GM18520 (cell line): Measurements from ENCODE around the gene RPL21.
A peak's percentile ranks its signal among the peaks of the same experiment; 100 is the strongest.
"Not testable (repeated sequence)": the region's sequence is repeated elsewhere in the genome, so short reads cannot be mapped to it uniquely, and the experiment has no call there.

ENCODE experiments used
- ATAC-seq: cut with Tn5 transposase; IDR thresholded peaks from one replicate; pipeline ENCODE4 v1.9.1; 2021; ENCODE audit not compliant: unreplicated experiment

RPL21 gene

DNA sequence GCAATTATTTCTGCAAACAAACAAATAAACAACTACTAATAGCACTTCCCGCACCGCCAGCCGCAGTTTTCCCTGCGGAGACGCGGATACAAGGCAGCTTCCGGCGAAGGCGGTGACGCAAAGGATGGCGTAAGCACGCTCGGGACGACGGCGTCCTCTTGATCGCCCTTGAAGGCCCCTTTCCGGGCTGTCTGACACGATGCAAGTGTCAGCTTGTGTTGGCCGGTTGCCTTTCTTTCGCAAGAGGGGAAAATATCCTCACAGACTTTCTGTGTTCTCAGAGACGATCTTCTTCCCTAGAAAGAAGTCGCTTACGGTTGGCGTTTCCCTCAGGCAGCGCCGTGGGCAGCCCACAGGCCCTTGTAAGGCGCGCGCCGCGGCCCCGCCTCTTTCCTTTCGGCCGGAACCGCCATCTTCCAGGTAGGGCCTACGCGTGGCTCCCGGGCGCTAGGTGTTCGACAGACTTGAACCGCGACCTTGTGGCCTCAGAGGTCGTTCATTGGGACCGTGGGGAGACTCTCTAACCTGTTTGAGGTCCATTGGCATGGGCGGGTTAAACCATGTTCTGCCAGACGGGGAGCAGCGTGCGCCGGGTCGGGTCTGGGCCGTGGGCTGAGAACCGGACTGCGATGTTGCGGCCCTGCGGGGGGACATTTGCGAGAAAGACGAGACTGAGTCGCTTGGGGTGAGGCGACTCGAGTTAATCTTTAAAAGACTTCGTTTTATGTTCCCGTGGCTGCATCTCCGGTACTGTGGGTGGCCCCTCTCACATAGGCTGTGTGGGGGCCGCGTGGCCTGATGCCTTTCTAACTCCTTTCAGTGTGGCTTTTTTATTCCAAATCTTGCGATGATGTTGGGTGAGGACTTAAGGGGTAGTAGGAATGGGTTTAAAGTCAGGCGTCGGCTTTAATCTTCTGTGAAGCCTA is at the start of gene RPL21:
RPL21 (plus strand) TSS at position 393 of the 926 bp plus-strand sequence. CDS start 2,219 bp downstream, outside the sequence.
- peak; percentile 89 for ATAC-seq

DNA sequence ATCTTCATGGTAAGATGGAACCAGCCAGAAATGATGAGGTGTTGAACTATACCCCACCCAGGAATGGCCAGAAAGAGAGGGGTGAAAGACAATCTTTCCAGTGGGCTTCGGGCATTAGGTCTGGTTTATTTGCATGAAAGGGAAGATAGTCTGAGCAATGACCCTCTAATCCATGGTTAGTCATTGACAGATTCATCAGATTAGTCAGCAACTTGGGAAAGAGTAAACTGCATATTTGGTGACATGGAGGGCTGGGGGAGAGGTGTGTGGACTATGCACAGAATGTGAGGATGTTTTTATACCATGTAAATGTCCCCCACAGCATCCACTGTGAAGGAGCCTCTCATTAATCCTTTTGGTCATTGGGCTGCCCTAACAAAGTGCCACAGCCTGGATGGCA is 49.7 kb upstream of the RPL21 start:
- no peak for ATAC-seq

DNA sequence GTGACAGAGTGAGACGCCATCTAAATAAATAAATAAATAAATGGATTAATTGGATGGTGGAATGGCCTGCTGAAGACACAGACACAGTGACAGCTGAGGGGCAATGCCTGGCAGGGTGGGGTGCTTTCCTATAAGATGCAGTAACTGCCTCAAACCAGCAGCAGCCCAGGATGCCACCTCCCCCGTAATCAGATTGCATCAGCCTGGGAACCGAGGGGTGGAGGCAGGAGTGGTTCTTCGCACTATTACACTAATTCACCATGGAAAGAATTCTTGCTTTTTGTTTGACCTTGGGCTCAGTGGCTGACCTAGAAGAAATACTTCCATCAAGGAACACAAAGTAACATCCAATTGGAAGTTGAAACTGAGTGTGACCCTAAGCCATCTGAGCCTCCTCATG is 48.2 kb upstream of the RPL21 start:
- ATAC-seq: no peak

DNA sequence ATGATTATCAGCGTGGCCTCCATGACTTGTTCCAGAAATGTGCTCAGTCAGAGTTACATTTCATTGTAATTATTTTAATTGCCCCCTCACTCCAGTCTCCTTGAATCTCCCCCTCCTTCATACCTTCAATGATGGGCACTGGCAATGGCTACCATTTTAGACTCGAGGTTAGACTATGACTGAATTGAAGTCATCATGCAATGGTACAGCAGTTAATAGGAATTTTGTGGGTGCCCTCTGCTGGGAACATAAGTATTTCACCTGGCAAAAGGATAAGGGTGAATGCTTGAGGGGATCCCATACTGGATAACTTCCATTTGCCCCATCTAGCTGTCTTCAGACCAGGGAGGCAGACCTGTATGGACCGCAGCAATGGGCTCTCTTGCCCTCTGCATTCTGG is 47.5 kb upstream of the RPL21 start:
- ATAC-seq: no peak

DNA sequence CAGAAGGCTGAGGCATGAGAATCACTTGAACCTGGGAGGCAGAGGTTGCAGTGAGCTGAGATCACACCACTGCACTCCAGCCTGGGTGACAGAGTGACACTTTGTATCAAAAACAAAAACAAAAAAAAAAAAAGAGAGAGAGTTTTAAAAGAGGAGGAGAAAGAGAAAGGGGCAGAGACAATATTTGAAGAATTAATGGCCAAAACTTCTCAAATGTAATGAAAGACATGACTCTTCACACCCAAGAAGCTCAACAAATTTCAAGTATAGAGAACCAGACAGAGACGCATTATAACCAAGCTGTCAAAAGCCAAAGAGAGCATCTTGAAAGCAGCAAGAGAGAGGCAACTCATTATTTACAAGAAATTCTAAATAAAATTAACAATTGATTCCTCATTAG is 42.8 kb upstream of the RPL21 start:
- no peak for ATAC-seq

DNA sequence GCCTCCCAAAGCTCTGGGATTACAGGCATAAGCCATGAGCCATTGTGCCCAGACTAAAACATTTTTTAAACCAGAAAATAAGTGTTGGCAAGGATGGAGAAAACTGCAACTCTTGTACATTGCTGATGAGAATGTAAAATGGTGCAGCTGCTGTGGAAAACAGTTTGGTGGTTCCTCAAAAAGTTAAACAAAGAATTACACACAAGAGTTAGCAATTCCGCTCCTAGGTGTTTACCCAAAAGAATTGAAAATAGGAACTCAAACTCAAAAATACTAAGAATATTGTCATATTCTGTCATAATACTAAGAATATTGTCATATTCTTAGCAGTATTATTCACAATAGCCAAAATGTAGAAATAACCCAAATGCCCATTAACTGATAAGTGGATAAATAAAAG is 40.1 kb upstream of the RPL21 start:
- ATAC-seq: no peak

DNA sequence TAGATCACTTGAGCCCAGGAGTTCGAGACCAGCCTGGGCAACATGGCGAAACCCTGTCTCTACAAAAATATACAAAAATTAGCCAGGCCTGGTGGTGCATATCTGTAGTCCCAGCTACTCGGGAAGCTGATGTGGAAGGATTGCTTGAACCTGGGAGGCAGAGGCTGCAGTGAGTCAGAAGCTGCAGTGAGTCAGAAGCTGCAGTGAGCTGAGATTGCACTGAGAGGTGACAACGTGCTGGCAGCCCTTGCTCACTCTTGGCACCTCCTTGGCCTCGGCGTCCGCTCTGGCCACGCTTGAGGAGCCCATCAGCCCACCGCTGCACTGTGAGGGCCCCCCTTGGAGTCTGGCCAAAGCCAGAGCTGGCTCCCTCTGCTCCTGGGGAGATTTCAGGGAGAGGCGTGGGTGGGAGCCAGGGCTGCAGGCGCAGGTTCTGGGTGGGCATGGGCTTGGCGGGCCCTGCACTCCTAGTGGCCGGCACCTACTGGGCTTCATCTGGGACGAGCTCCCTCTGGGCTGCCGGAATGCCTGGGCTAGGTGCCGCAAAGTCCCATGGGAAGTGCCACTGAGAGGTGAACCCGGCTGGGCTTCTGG is 39.5 kb upstream of the RPL21 start:
- ATAC-seq: no peak

DNA sequence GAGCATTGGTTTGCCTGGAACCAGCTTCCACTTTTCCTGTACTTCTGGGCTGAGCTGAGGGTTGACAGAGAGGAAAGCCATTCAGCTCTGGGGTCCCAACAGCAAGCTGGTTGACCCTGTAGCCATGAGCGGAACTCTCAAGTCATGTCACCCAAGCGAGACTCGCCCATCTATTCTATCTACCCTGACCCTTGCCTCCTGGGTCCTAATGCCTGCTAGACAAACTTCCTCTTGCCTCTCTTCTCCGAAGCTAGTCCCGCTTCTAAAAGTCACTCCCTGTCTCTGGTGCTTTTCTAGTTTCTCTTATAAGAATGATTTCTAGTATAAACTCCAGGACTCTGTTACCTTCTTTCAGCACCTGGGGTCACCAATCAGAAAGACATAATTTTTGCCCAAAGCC is 38.0 kb upstream of the RPL21 start:
- not testable (repeated sequence) for ATAC-seq

DNA sequence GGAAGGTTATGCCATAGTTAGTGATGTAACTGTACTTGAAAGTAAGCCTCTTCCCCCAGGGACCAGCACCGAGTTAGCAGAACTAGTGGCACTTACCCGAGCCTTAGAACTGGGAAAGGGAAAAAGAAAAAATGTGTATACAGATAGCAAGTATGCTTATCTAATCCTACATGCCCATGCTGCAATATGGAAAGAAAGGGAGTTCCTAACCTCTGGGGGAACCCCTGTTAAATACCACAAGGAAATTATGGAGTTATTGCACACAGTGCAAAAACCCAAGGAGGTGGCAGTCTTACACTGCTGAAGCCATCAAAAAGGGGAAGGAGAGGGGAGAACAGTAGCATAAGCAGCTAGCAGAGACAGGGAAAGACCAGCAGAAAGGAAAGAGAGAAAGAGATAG is 33.6 kb upstream of the RPL21 start:
- not testable (repeated sequence) for ATAC-seq

DNA sequence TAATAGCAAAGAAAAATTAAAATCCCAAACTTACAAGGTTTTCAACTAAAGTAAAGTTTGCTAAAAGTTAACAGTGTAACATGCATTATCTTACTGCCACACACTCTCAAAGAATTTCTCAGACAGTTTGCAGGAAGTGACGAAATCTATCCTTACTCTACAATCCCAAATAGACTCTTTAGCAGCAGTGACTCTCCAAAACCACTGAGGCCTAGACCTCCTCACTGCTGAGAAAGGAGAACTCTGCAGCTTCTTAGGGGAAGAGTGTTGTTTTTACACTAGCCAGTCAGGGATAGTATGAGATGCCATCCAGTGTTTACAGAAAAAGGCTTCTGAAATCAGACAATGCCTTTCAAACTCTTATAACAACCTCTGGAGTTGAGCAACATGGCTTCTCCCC is 32.5 kb upstream of the RPL21 start:
- not testable (repeated sequence) for ATAC-seq

DNA sequence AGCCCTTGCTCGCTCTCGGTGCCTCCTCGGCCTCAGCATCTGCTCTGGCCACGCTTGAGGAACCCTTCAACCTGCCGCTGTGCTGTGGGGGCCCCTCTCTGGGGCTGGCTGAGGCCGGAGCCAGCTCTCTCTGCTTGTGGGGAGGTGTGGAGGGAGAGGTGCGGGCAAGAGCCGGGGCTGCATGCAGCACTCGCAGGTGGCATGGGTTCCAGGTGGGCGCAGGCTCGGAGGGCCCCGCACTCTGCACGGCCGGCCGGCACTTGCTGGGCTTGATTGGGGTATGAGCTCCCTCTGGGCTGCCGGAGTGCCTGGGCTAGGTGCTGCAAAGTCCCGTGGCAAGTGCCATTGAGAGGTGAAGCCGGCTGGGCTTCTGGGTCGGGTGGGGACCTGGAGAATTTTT is 31.7 kb upstream of the RPL21 start:
- ATAC-seq: no peak

DNA sequence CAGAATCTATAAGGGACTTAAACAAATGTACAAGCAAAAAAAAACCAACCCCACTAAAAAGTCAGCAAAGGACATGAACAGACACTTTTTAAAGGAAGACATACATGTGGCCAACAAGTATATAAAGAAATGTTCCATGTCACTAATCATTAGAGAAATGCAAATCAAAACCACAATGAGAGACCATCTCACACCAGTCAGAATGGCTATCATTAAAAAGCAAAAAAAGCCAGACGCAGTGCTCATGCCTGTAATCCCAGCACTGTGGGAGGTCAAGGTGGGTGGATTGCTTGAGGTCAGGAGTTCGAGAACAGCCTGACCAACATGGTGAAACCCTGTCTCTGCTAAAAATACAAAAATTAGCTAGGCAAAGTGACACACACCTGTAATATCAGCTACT is 29.3 kb upstream of the RPL21 start:
- not testable (repeated sequence) for ATAC-seq

DNA sequence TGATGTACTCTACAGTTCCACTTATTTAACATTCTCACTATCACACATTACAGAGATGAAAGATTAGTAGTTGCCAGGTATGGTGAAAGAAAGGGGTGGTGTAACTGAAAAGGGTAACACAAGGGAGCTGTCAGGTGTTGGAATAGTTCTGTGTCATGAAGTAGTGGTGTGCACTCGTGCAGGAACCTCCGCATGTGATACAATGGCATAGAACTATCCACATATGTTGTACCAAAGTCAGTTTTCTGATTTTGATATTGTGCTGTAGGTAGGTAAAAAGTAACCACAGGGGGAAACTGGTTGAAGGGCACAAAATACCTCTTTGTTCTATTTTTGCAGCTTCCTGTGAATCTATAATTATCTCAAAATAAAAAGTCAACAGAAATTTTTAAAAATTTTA is 24.4 kb upstream of the RPL21 start:
- no peak for ATAC-seq

DNA sequence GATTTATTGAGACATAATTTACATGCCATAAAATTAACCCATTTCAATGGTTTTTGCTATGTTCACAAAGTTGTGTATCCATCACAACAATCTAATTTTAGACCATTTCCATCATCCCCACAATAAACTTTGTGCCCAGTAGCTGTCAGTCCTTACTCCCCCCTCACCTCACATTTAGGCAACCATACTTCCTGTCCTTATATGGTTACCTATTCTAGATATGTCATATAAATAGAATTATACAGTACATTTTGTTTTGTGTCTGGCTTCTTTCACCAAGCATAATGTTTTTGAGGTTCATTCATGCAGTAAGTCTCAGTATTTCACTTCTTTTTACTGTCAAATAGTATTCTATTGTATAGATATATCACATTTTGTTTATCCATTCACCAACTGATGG is 23.2 kb upstream of the RPL21 start:
- ATAC-seq: no peak

DNA sequence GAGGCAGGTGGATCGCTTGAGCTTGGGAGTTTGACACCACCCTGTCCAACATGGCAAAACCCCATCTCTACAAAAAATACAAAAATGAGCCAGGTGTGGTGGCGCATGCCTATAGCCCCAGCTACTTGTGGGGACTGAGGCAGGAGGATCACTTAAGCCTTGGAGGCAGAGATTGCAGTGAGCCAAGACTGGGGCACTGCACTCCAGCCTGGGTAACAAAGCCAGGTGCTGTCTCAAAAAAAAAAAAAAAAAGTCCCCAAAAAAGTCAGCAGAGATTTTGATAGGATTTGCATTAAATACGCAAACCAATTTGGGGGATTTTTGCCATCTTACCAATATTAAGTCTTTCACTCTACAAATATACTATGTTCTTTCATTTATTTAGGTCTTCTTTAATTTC is 21.7 kb upstream of the RPL21 start:
- no peak for ATAC-seq

DNA sequence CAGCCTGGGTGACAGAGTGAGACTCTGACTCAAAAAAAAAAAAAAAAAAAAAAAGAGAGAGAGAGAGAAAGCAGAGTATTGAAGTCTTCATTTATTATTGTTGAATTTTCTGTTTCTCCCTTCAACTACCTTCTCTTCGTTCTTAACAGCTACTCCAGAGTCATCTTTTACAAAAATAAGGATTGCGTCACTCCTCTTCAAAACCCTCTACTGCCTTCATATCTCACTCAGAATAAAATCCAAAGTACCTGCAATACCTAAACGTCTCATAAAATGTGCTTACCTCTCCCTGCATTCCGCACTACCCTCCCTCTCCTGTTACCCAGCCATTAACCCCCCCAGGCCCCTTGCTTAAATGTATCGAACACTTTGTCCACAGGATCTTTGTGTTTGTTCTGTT is 17.4 kb upstream of the RPL21 start:
- ATAC-seq: no peak

DNA sequence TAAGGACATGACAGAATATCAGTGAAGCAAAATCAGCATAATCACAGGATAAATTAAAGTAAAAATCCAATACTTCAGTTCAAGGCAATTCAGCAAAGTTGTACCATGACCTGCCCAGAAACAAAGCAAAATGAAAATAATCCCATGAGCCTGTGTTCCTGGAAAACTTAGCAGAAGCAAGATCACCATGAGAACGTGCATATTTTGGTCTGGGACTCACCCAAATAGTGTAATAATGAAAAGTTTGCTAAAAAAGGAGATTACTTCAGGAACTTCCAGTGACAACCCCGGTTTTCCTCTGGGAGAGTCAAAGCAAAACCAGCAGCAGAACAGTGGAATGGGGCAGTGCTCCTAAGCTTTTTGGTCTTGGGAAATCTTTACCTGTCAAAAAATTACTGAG is 14.9 kb upstream of the RPL21 start:
- ATAC-seq: no peak

DNA sequence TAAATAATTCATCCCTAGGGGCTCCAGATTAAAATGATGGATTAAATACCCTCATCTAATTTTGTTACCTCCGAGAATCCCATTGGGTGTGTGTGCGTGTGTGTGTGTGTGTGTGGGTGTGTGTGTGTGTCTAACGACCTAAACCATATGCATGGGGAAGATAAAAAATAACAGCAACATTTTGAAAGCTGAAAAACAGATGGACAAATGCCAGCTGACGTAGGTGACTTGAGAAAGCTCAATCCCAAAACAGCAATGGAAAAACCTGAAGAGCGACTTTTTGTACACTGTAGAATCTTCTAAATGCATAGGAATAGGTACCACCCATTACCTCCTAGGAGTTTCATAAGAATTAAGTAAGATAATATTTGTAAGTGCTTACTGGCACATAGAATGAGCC is 8.7 kb upstream of the RPL21 start:
- ATAC-seq: no peak

DNA sequence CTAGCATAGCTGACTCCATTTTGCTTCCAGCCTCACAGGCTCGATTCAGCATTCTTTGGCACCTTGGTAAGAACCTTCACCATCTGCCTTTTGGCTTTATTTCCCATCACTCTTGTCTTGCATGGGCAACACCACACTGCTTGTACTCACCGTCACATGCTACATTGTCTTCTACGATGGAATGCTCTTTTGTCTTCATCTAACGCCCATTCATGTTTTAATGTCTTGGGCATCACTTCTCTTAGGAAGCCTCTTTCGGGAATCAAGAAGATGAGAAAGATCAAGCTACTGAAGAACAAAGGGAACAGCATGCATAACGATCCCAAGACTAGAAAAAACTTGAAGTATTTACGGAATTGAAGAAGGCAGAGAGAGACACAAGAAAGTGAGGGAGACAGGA is 5.7 kb upstream of the RPL21 start:
- ATAC-seq: no peak

DNA sequence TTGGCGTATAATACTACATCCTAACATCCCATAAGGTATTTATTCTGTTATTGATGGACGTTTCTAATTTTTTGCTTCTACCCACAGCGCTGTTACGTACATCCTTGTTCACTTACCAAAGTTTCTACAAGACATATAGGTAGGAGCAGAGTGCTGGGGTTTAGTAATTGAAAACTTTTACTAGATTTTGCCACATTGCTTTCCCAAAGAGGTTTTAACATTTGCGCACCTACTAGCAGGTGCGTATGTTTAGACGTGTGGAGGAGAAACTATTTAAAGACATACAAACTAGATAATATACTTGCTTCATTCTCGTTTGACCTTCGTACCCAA is 559 bp upstream of the RPL21 start:
- ATAC-seq: no peak

DNA sequence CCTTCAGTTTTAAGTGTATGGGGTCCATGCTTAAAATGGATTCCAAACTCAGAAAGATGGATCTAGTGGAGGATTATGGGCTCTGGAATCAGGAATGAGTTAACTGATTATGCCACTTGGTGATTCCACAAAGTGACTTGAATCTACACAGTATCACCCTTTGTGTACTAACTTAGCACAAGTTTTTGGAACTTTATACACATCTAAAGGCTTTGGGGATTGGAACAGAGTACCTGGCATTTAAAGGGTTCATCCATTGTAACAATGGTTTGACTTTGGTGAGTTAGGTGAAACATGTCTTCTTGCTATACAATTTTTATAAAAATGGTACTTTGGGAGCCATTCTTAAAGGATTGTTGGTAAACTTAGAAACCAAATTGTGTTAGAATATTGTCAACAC is 1.1 kb downstream of the RPL21 start:
- no peak for ATAC-seq

DNA sequence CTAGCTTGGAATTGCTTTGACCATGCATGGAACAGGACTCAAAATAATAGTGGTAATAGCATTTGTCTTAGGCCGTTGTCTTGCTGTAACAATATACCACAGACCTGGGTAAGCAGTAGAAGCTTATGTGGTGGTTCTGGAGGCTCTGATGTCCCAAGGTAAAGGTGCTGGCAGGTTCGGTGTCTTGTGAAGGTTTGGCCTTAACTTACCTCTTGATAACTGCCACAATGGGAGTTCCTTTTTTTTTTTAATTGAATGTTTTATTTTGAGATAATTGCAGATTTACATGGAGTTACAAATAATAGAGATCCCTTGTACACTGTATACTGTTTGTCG is 5.8 kb downstream of the RPL21 start:
- ATAC-seq: no peak
